ENCODE data around the gene CDH4. TPM values are rescaled to one million over a fixed set of nuclear protein-coding genes. Genes with fewer than 3 reads are reported as not detected.

The CDH4 gene
- total RNA-seq, 4 donors from 2014 or later = not detected

- WGBS, 2 donors (ENCODE audit: low coverage in 1 of 2) = 94 to 95% methylated on average over 3 of the region's 3 CpGs
- Histone ChIP-seq H3K4me3 (no peak overlapping the region), H3K4me1 (no peaks in the 10 kb centered on the region), H3K27me3 (no peaks in the 10 kb centered on the region), H3K9me3 (no peaks in the 10 kb centered on the region), H3K36me3 (no peaks in the 10 kb centered on the region), H3K27ac (no peak overlapping the region)
- in situ Hi-C loops (cut with MboI; ENCODE audit: low pct_ligation_motif_present in 1 of 4, low pct_unique_long_range_greater_than_20kb in 1 of 4, low sequenced_read_pairs in 3 of 4) (no loop called here), intact Hi-C loops (cut with DNase I; ENCODE audit: low total_unique reads) (no loop called here)
- DNase-seq = no peak
- TF ChIP-seq POLR2A (IDR thresholded peaks at IDR 0.05) (no peak), EP300 (IDR thresholded peaks at IDR 0.05; ENCODE audit: low read depth) (no peak), POLR2AphosphoS5 (IDR thresholded peaks at IDR 0.05) (no peak), CTCF (IDR thresholded peaks at IDR 0.05) (no peak)
Measured at GRCh38 chr20:61671559-61671958, 419.5 kb downstream of the CDH4 start.

GRCh38 chr20:61673152-61673847 lies 421.2 kb downstream of the CDH4 start:
- in situ Hi-C loops (cut with MboI; ENCODE audit: low pct_ligation_motif_present in 1 of 4, low pct_unique_long_range_greater_than_20kb in 1 of 4, low sequenced_read_pairs in 3 of 4) (no loop called here), intact Hi-C loops (cut with DNase I; ENCODE audit: low total_unique reads) (no loop called here)

GRCh38 chr20:61674121-61674520 lies 422.1 kb downstream of the CDH4 start:
- TF ChIP-seq POLR2A (IDR thresholded peaks at IDR 0.05) (no peak), CTCF (IDR thresholded peaks at IDR 0.05) (no peak), POLR2AphosphoS5 (IDR thresholded peaks at IDR 0.05) (no peak), EP300 (IDR thresholded peaks at IDR 0.05; ENCODE audit: low read depth) (no peak)
- intact Hi-C loops (cut with DNase I; ENCODE audit: low total_unique reads) (no loop called here), in situ Hi-C loops (cut with MboI; ENCODE audit: low pct_ligation_motif_present in 1 of 4, low pct_unique_long_range_greater_than_20kb in 1 of 4, low sequenced_read_pairs in 3 of 4) (no loop called here)
- no peak for DNase-seq
- no peaks in the 10 kb centered on the region for H3K36me3 ChIP-seq
- H3K4me3 ChIP-seq = no peak overlapping the region
- H3K27me3 ChIP-seq = no peaks in the 10 kb centered on the region
- no peaks in the 10 kb centered on the region for H3K9me3 ChIP-seq
- WGBS, 2 donors (ENCODE audit: low coverage in 1 of 2) = 60 to 66% methylated on average over 5 to 11 of the region's 11 CpGs
- H3K4me1 ChIP-seq = no peaks in the 10 kb centered on the region
- no peak overlapping the region for H3K27ac ChIP-seq

More at GRCh38 chr20:61673152-61673847, 421.2 kb downstream of the CDH4 start:
- no peak for DNase-seq
- no peaks in the 10 kb centered on the region for H3K36me3 ChIP-seq
- no peaks in the 10 kb centered on the region for H3K4me1 ChIP-seq
- 63 to 95% methylated on average over 3 to 17 of the region's 17 CpGs for WGBS, 2 donors (ENCODE audit: low coverage in 1 of 2)
- no peak overlapping the region for H3K27ac ChIP-seq
- H3K27me3 ChIP-seq = no peaks in the 10 kb centered on the region
- TF ChIP-seq CTCF (IDR thresholded peaks at IDR 0.05) = no peak
- TF ChIP-seq POLR2A (IDR thresholded peaks at IDR 0.05) = no peak
- TF ChIP-seq EP300 (IDR thresholded peaks at IDR 0.05; ENCODE audit: low read depth) = no peak
- no peak for TF ChIP-seq POLR2AphosphoS5 (IDR thresholded peaks at IDR 0.05)
- H3K9me3 ChIP-seq = no peaks in the 10 kb centered on the region
- H3K4me3 ChIP-seq = no peak overlapping the region

GRCh38 chr20:61674688-61675087 lies 422.6 kb downstream of the CDH4 start:
- intact Hi-C loops (cut with DNase I; ENCODE audit: low total_unique reads) = no loop called here
- TF ChIP-seq CTCF (IDR thresholded peaks at IDR 0.05) = no peak
- no peak for TF ChIP-seq EP300 (IDR thresholded peaks at IDR 0.05; ENCODE audit: low read depth)
- no peak for TF ChIP-seq POLR2AphosphoS5 (IDR thresholded peaks at IDR 0.05)
- TF ChIP-seq POLR2A (IDR thresholded peaks at IDR 0.05) = no peak
- Histone ChIP-seq H3K27ac (no peak overlapping the region), H3K27me3 (no peaks in the 10 kb centered on the region), H3K9me3 (no peaks in the 10 kb centered on the region), H3K4me1 (no peaks in the 10 kb centered on the region), H3K36me3 (no peaks in the 10 kb centered on the region), H3K4me3 (no peak overlapping the region)
- no peak for DNase-seq
- in situ Hi-C loops (cut with MboI; ENCODE audit: low pct_ligation_motif_present in 1 of 4, low pct_unique_long_range_greater_than_20kb in 1 of 4, low sequenced_read_pairs in 3 of 4) = no loop called here
- 0 to 41% methylated on average over 1 to 3 of the region's 3 CpGs for WGBS, 2 donors (ENCODE audit: low coverage in 1 of 2)
